ENCODE measurements around the gene FCGR2B.
"Not testable (repeated sequence)": the region's sequence is repeated elsewhere in the genome, so short reads cannot be mapped to it uniquely, and the experiment has no call there.

The FCGR2B gene

GRCh38 chr1:161662684-161663339 is at the start of gene FCGR2B:
FCGR2B (plus strand) TSS chr1:161663143; CDS start chr1:161663242, 99 bp downstream.
- DNase-seq: not testable (repeated sequence)

DNA sequence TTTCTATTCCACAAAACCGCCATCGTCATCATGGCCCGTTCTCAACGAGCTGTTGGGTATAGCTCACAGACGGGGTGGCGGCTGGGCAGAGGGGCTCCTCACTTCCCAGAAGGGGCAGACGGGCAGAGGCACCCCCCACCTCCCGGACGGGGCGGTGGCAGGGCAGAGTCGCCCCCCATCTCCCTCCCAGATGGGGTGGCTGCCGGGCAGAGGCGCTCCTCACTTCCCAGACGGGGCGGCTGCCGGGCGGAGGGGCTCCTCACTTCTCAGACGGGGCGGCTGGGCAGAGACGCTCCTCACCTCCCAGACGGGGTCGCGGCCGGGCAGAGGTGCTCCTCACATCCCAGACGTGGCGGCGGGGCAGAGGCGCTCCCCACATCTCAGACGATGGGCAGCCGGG is 46.5 kb upstream of the FCGR2B start:
- DNase-seq: not testable (repeated sequence)

GRCh38 chr1:161618517-161618916 is 44.4 kb upstream of the FCGR2B start:
- DNase-seq: not testable (repeated sequence)

DNA sequence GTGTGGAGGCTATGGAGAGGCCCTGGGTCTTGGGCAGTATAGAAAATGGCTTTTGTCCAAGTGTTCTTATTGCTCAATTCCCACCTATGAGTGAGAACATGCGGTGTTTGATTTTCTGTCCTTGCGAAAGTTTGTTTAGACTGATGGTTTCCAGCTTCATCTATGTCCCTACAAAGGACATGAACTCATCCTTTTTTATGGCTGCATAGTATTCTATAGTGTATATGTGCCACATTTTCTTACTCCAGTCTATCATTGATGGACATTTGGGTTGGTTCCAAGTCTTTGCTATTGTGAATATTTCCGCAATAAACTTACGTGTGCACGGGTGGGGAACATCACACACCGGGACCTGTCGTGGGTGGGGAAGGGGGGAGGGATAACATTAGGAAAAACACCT is 42.5 kb upstream of the FCGR2B start:
- not testable (repeated sequence) for DNase-seq

- DNase-seq: peak; percentile 81
These were observed 41.6 kb upstream of the FCGR2B start for GRCh38 chr1:161621181-161622000.

GRCh38 chr1:161622054-161622453 is 40.9 kb upstream of the FCGR2B start:
- DNase-seq: not testable (repeated sequence)

GRCh38 chr1:161623401-161624051 is 39.4 kb upstream of the FCGR2B start:
- not testable (repeated sequence) for DNase-seq

DNA sequence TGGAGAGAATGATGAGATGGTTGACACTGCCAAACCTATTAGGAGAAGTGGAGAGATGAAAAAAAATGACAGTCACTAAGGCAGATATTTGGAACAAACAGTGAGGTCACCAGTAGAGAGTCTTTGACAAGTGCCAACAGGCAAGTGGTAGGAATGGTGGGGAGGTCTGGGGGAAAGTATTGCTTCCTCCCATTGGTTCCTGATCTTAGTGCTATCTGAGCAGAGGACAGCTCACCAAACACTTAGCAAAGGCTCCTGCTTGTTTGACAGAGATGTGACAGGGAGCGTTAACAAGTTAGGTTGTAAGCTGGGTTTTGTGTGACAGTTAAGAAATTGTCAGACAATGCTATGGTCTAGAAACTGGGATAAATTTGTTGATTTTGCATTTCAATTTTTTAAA is 38.3 kb upstream of the FCGR2B start:
- not testable (repeated sequence) for DNase-seq

GRCh38 chr1:161626445-161627146 is 36.3 kb upstream of the FCGR2B start:
- peak; percentile 25 for DNase-seq

GRCh38 chr1:161630128-161630742 is 32.7 kb upstream of the FCGR2B start:
- DNase-seq: not testable (repeated sequence)

GRCh38 chr1:161631076-161631475 is 31.9 kb upstream of the FCGR2B start, which contains the start of gene FCGR3B:
FCGR3B (minus strand) TSS chr1:161631176; CDS start chr1:161631094, 82 bp downstream.
- DNase-seq: no peak

DNA sequence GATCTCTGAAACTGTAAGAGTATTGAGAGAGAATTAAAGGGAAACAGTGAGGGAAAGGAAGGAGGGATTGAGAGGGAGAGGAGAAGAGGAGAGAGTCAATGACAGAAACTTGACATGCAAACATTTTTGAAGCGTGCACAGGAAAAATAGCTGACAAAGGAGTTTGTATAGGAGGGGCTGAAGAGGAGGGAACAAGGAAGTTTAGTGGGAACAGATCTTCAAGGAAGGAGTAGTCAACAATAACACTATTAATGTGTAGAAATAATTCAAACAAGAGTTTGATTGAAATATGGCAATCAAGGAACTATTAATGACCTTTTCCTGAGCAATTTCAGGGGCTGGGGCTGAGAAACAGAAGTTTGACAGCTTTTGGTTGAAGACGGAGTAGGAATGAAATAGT is 27.9 kb upstream of the FCGR2B start:
- DNase-seq: not testable (repeated sequence)

DNA sequence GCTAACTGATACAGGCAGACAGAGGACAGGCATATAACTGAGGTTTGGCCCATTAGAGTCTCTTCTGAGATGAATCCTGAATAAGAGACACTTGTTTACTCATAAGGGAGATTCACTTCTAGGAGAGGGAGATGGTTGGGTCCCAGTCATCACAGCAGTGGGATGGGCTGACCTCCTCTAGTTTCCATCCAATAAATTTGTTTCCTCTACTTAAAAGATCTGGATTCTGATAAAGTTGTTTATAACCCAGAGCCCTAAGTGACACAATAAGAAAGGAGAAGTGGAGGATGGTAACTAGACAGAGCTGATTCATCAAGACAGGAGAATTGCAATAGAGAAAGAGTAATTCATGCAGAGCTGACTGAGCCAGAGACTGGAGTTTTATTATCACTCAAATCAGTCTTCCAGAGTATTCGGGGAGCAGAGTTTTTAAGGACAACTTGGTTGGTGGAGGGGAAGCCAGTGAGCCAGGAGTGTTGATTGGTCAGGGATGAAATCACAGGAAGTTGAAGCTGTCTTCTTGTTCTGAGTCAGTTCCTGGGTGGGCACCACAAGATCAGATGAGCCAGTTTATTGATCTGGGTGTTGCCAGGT is 26.7 kb upstream of the FCGR2B start:
- not testable (repeated sequence) for DNase-seq

GRCh38 chr1:161636976-161637375 is 26.0 kb upstream of the FCGR2B start:
- DNase-seq: not testable (repeated sequence)

DNA sequence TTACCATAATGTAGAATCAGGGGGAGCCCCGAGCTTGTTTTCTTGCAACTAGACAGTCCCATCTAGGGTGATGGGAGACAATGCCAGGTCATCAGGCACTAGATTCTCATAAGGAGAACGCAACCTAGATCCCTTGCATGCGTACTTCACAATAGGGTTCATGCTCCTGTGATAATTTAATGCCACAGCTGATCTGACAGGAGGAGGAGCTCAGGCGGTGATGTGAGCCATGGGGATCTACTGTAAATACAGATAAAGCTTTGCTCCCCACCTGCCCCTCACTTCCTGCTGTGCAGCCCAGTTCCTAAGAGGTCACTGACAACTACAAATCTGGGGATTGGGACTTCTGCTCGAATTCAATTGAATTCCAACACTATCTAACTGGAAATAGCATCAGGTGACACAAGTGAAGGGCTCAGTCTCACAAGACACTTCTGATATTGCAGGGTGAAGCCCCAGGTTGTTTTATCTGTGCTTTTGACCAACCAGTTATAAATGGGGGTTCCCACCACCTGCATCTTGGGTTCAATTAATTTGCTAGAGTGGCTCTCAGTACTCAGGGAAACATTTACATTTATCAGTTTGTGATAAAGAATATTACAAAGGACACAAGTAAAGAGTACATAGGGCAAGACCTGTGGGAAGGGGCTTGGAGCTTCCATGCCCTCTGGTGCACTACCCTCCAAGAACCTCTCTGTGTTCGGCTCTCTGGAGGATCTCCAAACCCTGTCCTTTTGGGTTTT is 24.5 kb upstream of the FCGR2B start:
- not testable (repeated sequence) for DNase-seq

DNA sequence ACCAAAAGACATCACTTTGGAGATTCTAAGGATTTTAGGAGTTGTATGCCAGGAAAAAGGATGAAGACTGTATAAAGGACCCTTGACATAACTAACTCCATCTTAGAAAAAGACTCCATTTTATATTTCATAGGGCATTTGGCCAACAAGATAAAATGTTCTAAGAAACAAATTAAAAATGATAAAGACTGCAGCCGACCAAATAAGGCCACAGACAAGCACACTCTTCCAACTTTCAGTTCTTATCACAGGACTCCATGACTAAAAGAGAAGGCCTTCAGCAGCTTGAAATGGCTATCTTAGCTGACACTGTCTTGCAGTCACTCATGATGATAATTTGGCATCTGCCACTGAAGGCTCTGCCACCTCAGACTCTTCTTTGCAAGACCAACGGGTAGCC is 23.7 kb upstream of the FCGR2B start:
- not testable (repeated sequence) for DNase-seq

DNA sequence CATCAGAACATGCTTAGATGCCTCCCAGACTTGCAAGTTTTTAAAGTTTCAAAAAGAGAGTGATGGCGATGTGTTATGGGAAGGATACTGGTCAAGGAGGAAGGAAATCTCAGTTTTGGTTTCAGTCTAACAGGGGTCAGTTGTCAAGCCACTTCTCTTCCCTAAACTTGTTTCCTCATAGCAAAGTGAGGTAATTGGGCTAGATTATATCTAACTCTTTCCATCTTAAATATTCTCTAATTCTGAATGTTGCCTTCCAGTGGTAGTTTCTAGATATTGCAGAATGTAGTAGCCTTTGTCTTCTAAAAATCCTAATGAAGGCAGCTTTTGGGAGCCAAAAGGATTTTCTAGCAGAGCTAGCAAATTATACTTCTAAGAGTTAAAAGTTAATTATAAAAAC is 20.2 kb upstream of the FCGR2B start:
- not testable (repeated sequence) for DNase-seq

DNA sequence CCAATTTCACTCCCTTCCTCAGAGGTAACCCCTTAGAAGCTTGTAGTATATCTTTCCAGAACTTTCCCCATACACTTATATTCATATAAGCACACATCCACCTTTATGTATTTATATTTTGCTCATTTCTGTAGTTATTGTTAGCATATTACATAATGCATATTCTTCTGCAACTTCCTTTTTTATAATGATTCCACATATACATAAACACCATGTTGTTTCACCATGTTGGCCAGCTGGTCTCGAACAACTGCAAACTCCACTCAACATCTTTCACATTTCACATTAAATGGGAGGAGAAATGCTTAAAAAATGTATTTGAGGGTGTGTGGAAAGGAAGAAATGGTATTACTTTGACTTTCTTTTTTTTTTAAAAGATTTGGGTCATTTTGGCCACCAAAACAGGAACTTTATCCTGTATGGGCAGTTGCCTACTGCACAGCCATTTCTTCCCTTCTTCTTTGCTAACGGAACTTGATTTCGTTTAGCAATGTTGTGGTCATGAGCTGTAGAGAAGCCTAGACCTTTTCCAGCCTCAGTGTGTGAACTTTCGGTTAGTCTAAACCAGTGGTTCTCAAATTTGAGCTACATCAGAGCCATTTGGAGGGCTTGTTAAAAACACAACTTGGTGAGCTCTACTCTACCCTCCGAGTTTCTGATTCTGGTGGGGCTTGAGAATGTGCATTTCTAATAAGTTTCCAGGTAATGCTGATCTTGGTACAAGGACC is 19.3 kb upstream of the FCGR2B start:
- DNase-seq: not testable (repeated sequence)

- not testable (repeated sequence) for DNase-seq
These were observed 18.1 kb upstream of the FCGR2B start for GRCh38 chr1:161644855-161645254.

Data from CD4-positive, alpha-beta T cell treated with Interleukin-15 for 1 hour (primary cell).